K562 (cell line): ENCODE data around the gene GTSE1. TPM values are rescaled to one million over a fixed set of nuclear protein-coding genes. Genes with fewer than 3 reads are reported as not detected.

Experiments
- CBFA2T3 ChIP-seq: fragments of 450-650 bp; IDR thresholded peaks from 2 replicates; pipeline ENCODE4 v1.6.1; 2017
- CREBBP ChIP-seq: IDR thresholded peaks from one replicate; pipeline ENCODE4 v1.6.1; 2012; ENCODE audit warnings: low read depth, mild to moderate bottlenecking, control low read depth, inconsistent platforms, low read length
- CUX1 ChIP-seq: fragments of 200-800 bp; sonication (Bioruptor generic); IDR thresholded peaks from 2 replicates; pipeline ENCODE4 v1.6.1; 2016; ENCODE audit warnings: missing genetic modification characterization, missing compliant biosample characterization
- DPF2 ChIP-seq: fragments of 450-650 bp; IDR thresholded peaks from 2 replicates; pipeline ENCODE4 v1.6.1; 2016
- FOXA1 ChIP-seq: fragments of 450-650 bp; IDR thresholded peaks from 2 replicates; pipeline ENCODE4 v1.6.1; 2016; ENCODE audit warnings: mild to moderate bottlenecking, borderline replicate concordance
- GTF2B ChIP-seq: IDR thresholded peaks from 2 replicates; pipeline ENCODE4 v1.6.1; 2011; ENCODE audit not compliant: insufficient read length; ENCODE audit errors: extremely low read depth
- HDAC6 ChIP-seq: IDR thresholded peaks from 2 replicates; pipeline ENCODE4 v1.6.1; 2012; ENCODE audit warnings: low read depth, mild to moderate bottlenecking, control low read depth, inconsistent platforms, low read length, moderate library complexity
- HDGF ChIP-seq: fragments of 450-650 bp; IDR thresholded peaks from 2 replicates; pipeline ENCODE4 v1.6.1; 2016
- HOXB6 ChIP-seq: fragments of 250-450 bp; sonication (Bioruptor Pico); IDR thresholded peaks from 2 replicates; pipeline ENCODE4 v1.5.1; 2022; ENCODE audit warnings: mild to moderate bottlenecking, borderline replicate concordance
- KLF6 ChIP-seq: fragments of 250-450 bp; sonication (Bioruptor Pico); IDR thresholded peaks from 2 replicates; pipeline ENCODE4 v1.4.0; 2020; ENCODE audit warnings: mild to moderate bottlenecking, moderate library complexity, borderline replicate concordance
- MAZ ChIP-seq, 2 experiments: fragments of 450-650 bp in 1 of 2; sonication (generic) in 1 of 2; formaldehyde crosslinking; IDR thresholded peaks in 1 of 2; conservative IDR thresholded peaks in 1 of 2; 2 replicates each; pipeline versions ENCODE4 v1.4.0 to v1.5.0; 2020; ENCODE audit warnings: mild to moderate bottlenecking in 1 of 2, missing genetic modification reagents in 1 of 2
- MEF2A ChIP-seq: IDR thresholded peaks from 2 replicates; pipeline ENCODE4 v1.6.1; 2011; ENCODE audit warnings: low read depth, mild to moderate bottlenecking, low read length, moderate library complexity; ENCODE audit not compliant: control insufficient read depth
- NFIC ChIP-seq: fragments of 450-650 bp; IDR thresholded peaks from 2 replicates; pipeline ENCODE4 v1.6.1; 2017; ENCODE audit warnings: mild to moderate bottlenecking, inconsistent platforms
- PATZ1 ChIP-seq: fragments of 250-450 bp; sonication (Bioruptor Pico); IDR thresholded peaks from 2 replicates; pipeline ENCODE4 v1.5.0; 2020; ENCODE audit warnings: mild to moderate bottlenecking, borderline replicate concordance
- POLR2A ChIP-seq: fragments of 450-650 bp; conservative IDR thresholded peaks from 2 replicates; pipeline ENCODE4 v1.6.1; 2016
- POLR3G ChIP-seq: IDR thresholded peaks from 2 replicates; pipeline ENCODE4 v1.6.1; 2011; ENCODE audit not compliant: insufficient read length, insufficient replicate concordance; ENCODE audit errors: extremely low read depth
- PTBP1 ChIP-seq: fragments of 200-400 bp; formaldehyde crosslinking; IDR thresholded peaks from 2 replicates; pipeline ENCODE4 v1.6.1; 2017; ENCODE audit warnings: low read depth, low read length
- RUNX1 ChIP-seq: sonication (generic); IDR thresholded peaks from 2 replicates; pipeline ENCODE4 v1.6.1; 2016; ENCODE audit warnings: antibody characterized with exemption, low read depth
- SRSF1 ChIP-seq: fragments of 200-400 bp; formaldehyde crosslinking; IDR thresholded peaks from 2 replicates; pipeline ENCODE4 v1.6.1; 2017; ENCODE audit warnings: mild to moderate bottlenecking, low read depth, low read length, moderate library complexity
- ZNF146 ChIP-seq: IDR thresholded peaks from one replicate; pipeline ENCODE4 v1.6.1; 2018; ENCODE audit warnings: missing compliant biosample characterization; ENCODE audit not compliant: unreplicated experiment
- ZNF584 ChIP-seq: fragments of 200-800 bp; sonication (Bioruptor generic); IDR thresholded peaks from 2 replicates; pipeline ENCODE4 v1.6.1; 2016; ENCODE audit warnings: low read depth, mild to moderate bottlenecking, missing genetic modification characterization, missing compliant biosample characterization
- polyA plus RNA-seq, 8 experiments: library from polyadenylated mRNA; depleted of rRNA in 4 of 8; stranded (reverse) in 5 of 8; unstranded in 3 of 8; fragments of >200 nt; fragmentation: Nextera tagmentation in 2 of 8; fragmentation: Illumina TruSeq in 1 of 8; extraction: Ambion mirVana in 2 of 8; extraction: Trizol in 1 of 8; gene quantifications; 2 replicates each; pipeline versions ENCODE4 v1.2.1 to v1.2.3, GENCODE V29; 2011 to 2014; ENCODE audit warnings: inconsistent platforms in 1 of 8, missing spikeins in 1 of 8
- total RNA-seq, 7 experiments: library from RNA; depleted of rRNA in 6 of 7; stranded (reverse); fragments of >200 nt in 6 of 7; fragmentation: Illumina TruSeq in 2 of 7; extraction: Trizol in 2 of 7; gene quantifications; 2 replicates each; pipeline versions ENCODE4 v1.2.1 to v1.2.3, GENCODE V29; 2011 to 2021; ENCODE audit warnings: low replicate concordance in 1 of 7

The GTSE1 gene
- total and polyA plus RNA-seq, 9 of the 15 experiments (the other 6 are each of a cell fraction or from before 2014, with no cell fraction given), result 2.5 to 22.5 (median 12.9) TPM

GRCh38 chr22:46296257-46297150, at the start of gene GTSE1 (continued):
- TF ChIP-seq HDAC6, result no peak
- no peak for TF ChIP-seq KLF6 (CRISPR knock-in tag)
- no peak for TF ChIP-seq PTBP1
- TF ChIP-seq ZNF584 (CRISPR knock-in tag), result no peak
- no peak for TF ChIP-seq CBFA2T3
- TF ChIP-seq HDGF, result no peak
- TF ChIP-seq POLR3G, result no peak
- no peak for TF ChIP-seq CREBBP
- TF ChIP-seq RUNX1, result no peak
- peak; percentile 85 for TF ChIP-seq POLR2A
- TF ChIP-seq HOXB6 (CRISPR knock-in tag), result no peak
- no peak for TF ChIP-seq CUX1 (CRISPR knock-in tag)
- TF ChIP-seq PATZ1 (CRISPR knock-in tag), result no peak
- peak in 1 of 2 experiments; percentile 13; a peak in 3 of 4 replicates for TF ChIP-seq MAZ (CRISPR knock-in tag; conservative IDR thresholded peaks at IDR 0.05 in 1 of 2, IDR thresholded peaks at IDR 0.05 in 1 of 2)
- TF ChIP-seq ZNF146, result no peak
- TF ChIP-seq NFIC, result peak; percentile 12; the same call in 1 of the 2 replicates
- TF ChIP-seq MEF2A, result no peak
- TF ChIP-seq FOXA1, result no peak
- no peak for TF ChIP-seq DPF2
- TF ChIP-seq SRSF1, result no peak
- no peak for TF ChIP-seq GTF2B
